ENCODE results near the gene CFAP107. TPM values are rescaled to one million over a fixed set of nuclear protein-coding genes. Genes with fewer than 3 reads are reported as not detected.

The CFAP107 gene
- under 0.01 TPM in 1 of 2 replicates, not detected in the other for total RNA-seq

DNA sequence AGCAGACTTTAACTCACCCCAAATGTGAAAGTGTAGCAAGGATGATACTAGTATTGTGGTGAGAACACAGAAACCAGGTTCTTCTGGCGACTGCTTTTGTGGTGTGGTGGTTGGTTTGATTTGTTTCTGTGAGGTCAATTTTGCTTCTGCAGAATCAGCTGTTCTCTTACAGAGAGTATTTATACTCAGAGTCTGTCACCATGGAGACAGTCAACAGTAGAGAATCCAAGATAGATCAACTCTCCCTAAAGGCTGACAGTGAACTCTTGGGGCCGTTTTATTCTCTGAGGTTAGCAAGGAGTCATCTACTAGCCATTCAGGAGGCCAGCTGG is at the start of gene CFAP107:
Gene CFAP107, plus strand, starts transcription at position 209 of the 332 bp plus-strand sequence. CDS start 231 bp downstream, outside the sequence.

DNA sequence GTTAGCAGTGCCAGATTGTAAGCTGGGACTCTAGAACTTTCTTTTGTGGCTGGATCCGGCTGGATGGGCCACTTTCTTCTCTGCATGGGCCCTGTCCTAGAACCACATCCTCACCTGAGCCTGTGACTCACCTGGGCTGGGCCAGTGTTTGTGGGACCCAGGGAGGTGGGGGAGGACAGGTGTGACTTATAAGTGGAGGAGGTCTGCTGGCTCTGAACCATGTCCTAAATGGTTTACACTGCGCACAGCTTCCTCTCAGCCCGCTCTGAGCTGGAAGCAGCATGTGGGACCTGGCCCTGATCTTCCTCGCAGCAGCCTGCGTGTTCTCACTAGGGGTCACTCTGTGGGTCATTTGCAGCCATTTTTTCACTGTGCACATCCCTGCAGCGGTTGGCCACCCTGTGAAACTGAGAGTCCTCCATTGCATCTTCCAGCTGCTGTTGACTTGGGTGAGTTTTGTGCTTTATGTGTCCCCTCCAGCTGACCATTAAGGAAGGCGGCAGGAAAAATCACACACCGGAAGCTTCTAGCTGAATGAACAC is 30.0 kb upstream of the CFAP107 start, which contains the start of gene AADACL3:
Gene AADACL3, plus strand, starts transcription at position 215 of the 542 bp plus-strand sequence. Its CDS starts 67 bp downstream, at position 282.

GRCh38 chr1:12773438-12773837 is 27.4 kb downstream of the CFAP107 start, which contains the start of gene PRAMEF12:
PRAMEF12 (plus strand) TSS chr1:12773738; CDS start chr1:12774868, 1,130 bp downstream.

DNA sequence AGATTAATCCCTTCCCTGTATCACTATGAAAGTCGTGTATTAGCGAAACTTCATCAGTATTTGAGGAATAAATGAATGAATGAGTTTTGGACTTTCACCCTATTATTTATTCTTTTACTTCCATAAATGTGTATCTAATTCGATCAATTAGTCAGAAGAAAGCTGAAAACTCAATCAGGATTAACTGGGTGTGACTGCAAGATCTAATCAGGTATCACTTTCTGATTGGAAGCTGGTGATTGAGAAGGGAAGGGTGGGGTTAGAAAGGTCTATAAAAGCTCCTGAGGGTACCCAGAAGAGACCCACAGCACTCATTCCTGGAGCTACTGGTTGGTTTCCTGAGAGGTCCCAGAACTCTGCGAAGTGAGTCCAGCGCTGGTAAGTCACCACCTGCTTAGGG is 45.1 kb downstream of the CFAP107 start, which contains the start of gene PRAMEF1:
Gene PRAMEF1, plus strand, starts transcription at position 301 of the 400 bp plus-strand sequence. CDS start 1,831 bp downstream, outside the sequence.

Other genes with a start within 250 kb of the CFAP107 start
- gene DHRS3, start 128.0 kb upstream of the CFAP107 start, total RNA-seq: 52.5 and 174 TPM in 2 replicates
- not detected in 2 replicates for gene AADACL4, start 102.1 kb upstream of the CFAP107 start, total RNA-seq
- not detected in 2 replicates for gene AADACL3, start 30.1 kb upstream of the CFAP107 start, total RNA-seq
- gene PRAMEF12, start 27.5 kb downstream of the CFAP107 start, total RNA-seq: not detected in 2 replicates
- gene PRAMEF1, start 45.2 kb downstream of the CFAP107 start, total RNA-seq: not detected in 2 replicates
- not detected in 2 replicates for gene PRAMEF11, start 85.2 kb downstream of the CFAP107 start, total RNA-seq
- not detected in 2 replicates for gene HNRNPCL1, start 102.5 kb downstream of the CFAP107 start, total RNA-seq
- gene PRAMEF2, start 110.9 kb downstream of the CFAP107 start, total RNA-seq: not detected in 2 replicates
- not detected in 2 replicates for gene PRAMEF4, start 140.0 kb downstream of the CFAP107 start, total RNA-seq
- not detected in 2 replicates for gene PRAMEF10, start 152.1 kb downstream of the CFAP107 start, total RNA-seq
- not detected in 2 replicates for gene PRAMEF7, start 170.4 kb downstream of the CFAP107 start, total RNA-seq
- not detected in 2 replicates for gene PRAMEF6, start 201.4 kb downstream of the CFAP107 start, total RNA-seq